Stimulated activated CD8-positive, alpha-beta memory T cell treated with anti-CD3 and anti-CD28 coated beads, Interleukin-12 subunit alpha, Interleukin-12 subunit beta, amount 100 ng/mL, for 24 hours (primary cell): ENCODE results near the gene DCAF15.
"Not testable (repeated sequence)": the region's sequence is repeated elsewhere in the genome, so short reads cannot be mapped to it uniquely, and the experiment has no call there.

Source experiments
- DNase-seq: peaks from one replicate; pipeline ENCODE4 v3.0.0-alpha.2; 2020; ENCODE audit errors: extremely low read depth

DCAF15 gene

GRCh38 chr19:13952154-13952930 is at the start of gene DCAF15:
Gene DCAF15, plus strand, starts transcription at chr19:13952509. Its CDS starts 4 bp downstream, at chr19:13952513.
- DNase-seq: peak; percentile 98

- no peak for DNase-seq
Observed at GRCh38 chr19:13902993-13903555, 49.2 kb upstream of the DCAF15 start.

GRCh38 chr19:13905634-13906520 is 46.4 kb upstream of the DCAF15 start, which contains the start of the genes BRME1 and CC2D1A:
Gene BRME1, minus strand, starts transcription at chr19:13906117. Its CDS starts 1,225 bp downstream, at chr19:13904892.
Gene CC2D1A, plus strand, starts transcription at chr19:13906201. Its CDS starts 241 bp downstream, at chr19:13906442.
- DNase-seq: peak; percentile 89

DNA sequence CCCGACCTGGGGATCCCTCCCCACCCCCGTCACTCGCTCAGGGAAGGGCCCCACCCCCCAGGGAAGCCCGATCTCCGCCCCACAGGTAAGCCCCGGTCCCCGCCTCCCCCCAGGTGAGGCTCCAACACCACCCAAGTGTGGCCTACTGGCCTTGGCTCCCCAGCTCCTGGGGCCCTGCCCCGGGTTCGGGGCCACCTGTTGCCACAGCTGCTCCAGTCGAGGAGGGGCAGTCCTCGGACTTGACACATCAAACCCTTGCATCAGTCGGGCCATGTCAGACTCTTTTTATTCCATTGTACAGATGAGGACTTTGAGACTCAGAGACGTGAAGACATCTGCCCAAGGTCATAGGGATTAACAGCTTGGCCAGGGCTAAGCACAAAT is 45.8 kb upstream of the DCAF15 start:
- DNase-seq: no peak

DNA sequence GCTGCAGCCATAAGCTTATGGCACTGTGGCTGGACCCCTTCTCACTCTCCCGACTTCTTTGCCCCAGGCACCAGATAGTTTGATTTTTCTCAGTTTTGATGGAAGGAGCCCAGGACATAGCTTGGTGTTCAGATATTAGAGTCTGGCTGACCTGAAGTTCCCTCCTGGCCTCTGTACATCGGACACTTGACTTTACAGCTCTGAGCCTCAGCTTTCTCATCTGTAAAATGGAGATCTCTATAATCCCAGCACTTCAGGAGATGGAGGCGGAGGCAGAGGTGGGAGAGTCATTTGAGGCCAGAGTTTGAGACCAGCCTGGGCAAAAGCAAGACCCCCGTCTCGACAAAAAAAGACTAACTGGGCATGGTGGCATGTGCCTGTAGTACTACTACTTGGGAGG is 45.4 kb upstream of the DCAF15 start:
- DNase-seq: no peak

DNA sequence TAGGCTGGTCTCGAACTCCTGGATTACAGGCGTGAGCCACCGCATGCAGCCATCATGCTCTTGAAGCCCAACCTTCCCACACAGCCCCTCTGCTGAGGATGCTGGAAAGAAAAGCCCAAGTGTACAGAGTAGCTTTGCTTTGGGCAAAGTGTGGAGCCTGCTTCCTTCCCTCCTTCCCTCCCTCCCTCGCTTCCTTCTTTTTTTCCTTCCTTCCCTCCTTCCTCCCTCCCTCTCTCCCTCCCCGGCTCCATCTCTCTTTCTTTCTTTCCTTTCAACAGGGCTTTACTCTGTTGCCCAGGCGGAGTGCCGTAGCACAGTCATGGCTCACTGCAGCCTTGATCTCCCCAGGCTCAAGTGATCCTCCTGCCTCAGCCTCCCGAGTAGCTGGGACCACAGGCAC is 43.6 kb upstream of the DCAF15 start:
- DNase-seq: no peak

GRCh38 chr19:13909430-13909829 is 42.9 kb upstream of the DCAF15 start:
- DNase-seq: no peak

GRCh38 chr19:13913352-13913751 is 39.0 kb upstream of the DCAF15 start:
- no peak for DNase-seq

DNA sequence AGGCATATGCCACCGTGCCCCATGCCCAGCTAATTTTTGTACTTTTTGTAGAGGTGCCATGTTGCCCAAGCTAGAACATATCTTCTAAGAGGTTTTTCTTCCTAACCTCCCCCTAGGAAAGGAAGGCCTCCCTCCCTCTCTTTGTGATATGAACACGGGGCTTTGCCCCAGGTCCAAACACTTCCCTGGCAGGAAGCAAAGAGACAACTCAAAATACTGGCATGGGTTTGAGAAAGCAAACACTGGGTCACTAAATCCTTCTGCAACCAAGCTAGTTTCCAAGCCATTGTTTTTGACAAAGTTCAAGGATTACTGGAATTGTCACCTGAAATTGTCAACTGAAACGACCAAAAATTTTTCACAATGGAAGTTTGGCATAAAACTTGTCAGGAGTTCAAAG is 37.5 kb upstream of the DCAF15 start:
- no peak for DNase-seq

- DNase-seq: no peak
Observed at GRCh38 chr19:13917888-13918406, 34.4 kb upstream of the DCAF15 start.

DNA sequence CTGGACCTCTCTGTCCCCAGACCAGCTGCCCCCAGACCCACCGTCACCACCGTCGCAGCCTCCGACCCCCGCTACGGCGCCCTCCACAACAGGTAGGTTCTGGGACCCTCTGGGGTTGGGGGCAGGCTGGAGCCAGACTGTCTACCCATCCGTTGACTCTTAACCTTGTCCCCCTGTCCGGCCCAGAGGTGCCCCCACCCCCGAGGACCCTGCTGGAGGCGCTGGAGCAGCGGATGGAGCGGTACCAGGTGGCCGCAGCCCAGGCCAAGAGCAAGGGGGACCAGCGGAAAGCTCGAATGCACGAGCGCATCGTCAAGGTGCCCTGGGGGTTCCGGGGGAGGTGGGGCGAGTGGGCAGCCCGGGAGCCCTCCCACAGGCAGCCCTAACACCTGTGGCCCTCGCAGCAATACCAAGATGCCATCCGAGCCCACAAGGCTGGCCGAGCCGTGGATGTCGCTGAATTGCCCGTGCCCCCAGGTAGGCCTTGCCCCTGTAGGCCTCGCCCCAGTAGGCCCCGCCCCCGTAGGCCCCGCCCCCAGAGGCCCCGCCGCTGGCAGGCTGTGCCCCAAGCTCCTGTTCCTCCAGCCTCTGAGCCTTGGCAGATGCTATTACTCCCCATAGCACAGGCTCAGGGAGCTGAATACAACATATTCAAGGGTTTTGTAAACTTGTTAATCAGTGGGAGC is 33.4 kb upstream of the DCAF15 start:
- DNase-seq: no peak

- no peak for DNase-seq
Observed at GRCh38 chr19:13920524-13920923, 31.8 kb upstream of the DCAF15 start.

GRCh38 chr19:13920940-13921747 is 31.2 kb upstream of the DCAF15 start:
- no peak for DNase-seq

DNA sequence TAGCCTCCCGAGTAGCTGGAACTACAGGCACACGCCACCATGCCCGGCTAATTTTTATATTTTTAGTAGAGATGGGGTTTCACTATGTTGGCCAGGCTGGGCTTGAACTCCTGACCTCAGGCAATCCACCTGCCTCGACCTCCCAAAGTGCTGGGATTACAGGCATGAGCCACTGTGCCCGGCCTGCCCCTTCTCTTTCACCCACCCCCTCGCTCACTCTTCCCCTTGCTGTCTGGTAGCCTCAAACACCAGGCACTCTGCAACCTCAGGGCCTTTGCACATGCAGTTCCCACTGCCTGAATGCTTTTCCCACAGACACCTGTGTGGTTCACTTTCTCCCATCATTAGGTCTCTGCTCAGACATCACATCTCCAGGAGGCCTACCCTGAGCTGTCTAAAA is 30.2 kb upstream of the DCAF15 start:
- not testable (repeated sequence) for DNase-seq

- no peak for DNase-seq
Observed at GRCh38 chr19:13923194-13923987, 28.9 kb upstream of the DCAF15 start.

GRCh38 chr19:13926010-13926409 is 26.3 kb upstream of the DCAF15 start:
- DNase-seq: no peak

DNA sequence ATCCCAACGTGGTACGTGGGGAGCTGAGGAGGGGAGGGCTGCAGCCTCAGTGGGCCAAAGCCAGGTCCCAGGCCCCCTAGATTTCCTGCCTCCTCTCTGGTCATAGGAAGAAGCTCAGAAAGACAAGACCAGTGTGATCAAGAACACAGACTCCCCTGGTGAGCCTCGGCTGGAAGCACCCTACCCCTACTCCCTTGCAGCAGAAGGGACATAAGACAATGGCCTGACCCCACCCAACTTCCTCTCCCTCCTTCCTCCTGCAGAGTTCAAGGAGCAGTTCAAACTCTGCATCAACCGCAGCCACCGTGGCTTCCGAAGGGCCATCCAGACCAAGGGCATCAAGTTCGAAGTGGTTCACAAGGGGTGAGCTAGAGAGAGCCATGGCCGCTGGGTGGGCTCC is 25.6 kb upstream of the DCAF15 start:
- no peak for DNase-seq

GRCh38 chr19:13929340-13929739 is 23.0 kb upstream of the DCAF15 start:
- DNase-seq: no peak

DNA sequence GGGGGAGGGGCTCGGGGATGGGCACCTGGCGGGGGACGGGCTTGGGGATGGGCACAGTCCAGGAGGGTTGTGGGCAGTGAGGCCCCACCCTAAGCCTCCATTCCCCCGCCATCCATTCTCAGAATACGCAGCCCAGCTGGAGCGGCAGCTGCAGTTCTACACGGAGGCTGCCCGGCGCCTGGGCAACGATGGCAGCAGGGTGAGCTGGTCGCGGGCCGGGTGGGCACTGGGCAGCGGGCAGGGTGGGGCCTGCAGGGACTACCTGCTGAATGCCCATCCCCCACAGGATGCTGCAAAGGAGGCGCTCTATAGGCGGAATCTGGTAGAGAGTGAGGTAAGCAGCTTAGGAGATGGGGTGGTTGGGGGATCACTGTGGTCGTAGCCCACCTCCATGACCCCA is 22.4 kb upstream of the DCAF15 start:
- no peak for DNase-seq

GRCh38 chr19:13930402-13930801 is 21.9 kb upstream of the DCAF15 start:
- DNase-seq: no peak
